ENCODE results near the gene CDC37L1.

The CDC37L1 gene

DNA sequence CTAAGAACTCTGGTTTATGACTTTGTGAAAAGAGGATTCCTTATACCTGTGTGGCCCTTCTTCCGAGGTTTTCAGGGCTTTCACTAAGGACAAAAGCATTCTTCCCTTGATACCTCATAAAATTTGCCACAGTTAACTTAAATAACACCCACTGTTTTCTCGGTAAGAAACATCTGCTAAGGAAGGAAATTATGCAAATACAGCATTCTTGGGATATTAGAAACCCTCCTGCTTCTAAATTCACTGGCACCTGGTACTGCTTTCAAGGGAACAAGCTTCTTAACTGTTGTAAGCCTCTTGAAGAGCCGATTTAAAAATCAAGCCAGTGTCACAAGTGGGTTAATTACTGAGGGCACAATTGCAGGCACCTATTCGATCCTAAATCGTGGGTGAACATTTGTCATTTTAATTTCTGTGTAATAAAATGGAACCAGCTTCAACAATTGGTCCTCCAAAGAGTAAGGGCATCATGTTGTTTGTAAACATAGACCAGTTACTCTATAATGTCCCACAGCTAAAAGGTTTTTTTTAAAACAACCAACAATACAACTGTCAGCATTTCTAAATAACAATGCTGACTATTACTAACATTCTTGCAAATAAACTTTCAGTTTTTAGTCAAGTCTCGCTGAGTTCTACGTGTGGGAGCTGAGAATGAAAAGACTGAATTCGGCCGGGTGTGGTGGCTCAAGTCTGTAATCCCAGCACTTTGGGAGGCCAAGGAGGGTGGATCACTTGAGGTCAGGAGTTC is 35.1 kb downstream of the CDC37L1 start:
- no peak for DNase-seq (ENCODE audit: low spot score)

DNA sequence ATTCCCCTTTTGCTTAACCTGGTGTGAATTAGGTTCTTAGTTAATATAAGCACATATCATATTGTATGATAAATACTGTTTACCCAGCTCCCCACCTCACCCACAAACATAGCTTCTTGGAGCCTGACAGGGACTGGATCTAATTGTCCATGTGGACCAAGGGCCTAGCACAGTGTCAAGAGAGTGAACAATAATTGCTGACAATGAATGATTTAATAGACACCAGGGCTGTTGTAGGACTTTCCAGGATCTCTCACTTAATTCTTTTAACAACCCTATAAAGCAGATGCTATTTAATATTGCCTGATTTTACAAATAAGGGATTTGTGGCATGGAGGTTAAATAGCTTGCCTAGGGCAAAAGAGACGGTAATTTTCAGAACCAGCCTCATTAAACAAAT is 36.8 kb downstream of the CDC37L1 start:
- DNase-seq (ENCODE audit: low spot score) = no peak

DNA sequence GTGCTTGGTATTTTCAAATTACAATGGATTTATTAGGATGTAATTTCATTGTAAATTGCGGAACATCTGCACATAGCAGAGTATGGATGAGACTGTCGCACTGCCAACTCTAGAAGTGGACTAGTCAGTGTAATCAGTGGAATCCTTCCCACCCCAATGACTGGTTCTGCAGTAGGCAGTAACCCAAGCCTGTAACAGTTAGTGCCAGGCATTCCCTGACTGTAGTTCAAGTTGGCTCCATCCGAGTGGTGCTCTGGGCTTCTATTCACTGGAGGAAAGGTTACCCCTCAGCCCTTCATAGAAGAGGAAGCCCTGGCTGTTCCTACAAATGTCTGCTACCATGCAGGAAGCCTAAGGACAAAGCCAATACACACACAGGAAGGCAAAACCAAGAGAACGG is 38.4 kb downstream of the CDC37L1 start:
- DNase-seq (ENCODE audit: low spot score) = no peak

DNA sequence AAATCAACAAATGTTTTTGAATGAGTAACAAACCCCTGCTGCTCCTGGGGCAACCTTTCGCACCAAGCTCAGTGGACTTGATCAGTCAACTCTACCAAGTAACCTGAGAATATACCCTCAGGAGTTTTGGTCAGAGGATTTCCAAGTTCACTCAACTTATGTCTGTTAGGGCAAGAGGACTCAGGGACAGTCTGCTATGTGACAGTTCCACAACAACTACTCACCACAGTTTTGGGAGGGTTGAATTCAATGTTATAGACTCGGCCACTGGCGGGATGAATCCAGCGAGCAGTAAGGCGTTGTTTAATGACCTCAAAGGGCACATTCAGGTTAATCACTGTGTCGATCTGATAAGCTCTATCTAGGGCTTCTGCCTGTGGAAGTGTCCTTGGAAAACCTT is 39.5 kb downstream of the CDC37L1 start:
- DNase-seq (ENCODE audit: low spot score) = no peak

DNA sequence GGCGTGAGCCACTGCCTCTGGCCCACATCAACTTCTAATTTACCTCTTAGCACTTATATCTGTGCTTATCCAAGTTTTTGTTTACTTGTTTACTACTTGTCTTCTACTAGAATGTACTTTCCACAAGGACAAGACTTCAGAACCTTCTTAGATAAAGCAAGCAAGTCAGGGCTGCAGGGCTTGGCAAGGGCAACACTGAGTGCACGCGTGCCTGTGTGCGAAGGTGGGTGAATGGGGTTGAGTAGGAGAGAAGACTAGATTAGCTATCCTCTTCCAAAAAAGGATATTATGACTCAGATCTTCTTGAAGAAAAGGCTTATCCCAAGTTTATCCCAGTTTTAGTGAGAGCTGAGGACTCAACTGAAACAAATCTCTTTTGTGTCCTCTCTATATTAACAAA is 42.4 kb downstream of the CDC37L1 start:
- no peak for DNase-seq (ENCODE audit: low spot score)

DNA sequence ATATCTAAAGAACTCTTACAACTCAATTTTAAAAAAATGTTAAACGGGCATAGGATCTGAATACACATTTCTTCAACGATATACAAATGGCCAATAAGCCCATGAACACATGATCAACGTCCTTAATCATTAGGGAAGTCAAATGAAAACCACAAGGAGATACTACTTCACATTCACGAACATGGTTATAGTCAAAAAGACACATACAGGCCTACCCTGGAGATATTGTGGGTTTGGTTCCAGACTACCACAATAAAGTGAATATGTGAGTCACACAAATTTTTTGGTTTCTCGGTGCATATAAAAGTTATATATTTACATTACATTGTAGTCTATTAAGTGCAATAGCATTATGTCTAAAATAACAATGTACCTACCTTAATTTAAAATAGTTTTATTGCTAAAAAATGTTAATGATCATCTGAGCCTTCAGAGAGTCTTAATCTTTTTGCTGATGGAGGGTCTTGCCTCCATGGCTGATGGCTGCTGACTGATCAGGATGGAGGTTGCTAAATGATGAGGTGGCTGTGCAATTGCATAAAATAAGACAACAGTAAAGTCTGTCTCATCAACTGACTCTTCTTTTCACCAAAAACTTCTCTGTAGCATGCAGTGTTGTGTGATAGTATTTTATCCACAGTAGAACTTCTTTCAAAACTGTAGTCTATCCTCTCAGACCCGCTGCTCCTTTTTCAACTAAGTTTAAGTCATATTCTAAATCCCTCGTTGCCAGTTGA is 46.5 kb downstream of the CDC37L1 start:
- DNase-seq (ENCODE audit: low spot score) = no peak

DNA sequence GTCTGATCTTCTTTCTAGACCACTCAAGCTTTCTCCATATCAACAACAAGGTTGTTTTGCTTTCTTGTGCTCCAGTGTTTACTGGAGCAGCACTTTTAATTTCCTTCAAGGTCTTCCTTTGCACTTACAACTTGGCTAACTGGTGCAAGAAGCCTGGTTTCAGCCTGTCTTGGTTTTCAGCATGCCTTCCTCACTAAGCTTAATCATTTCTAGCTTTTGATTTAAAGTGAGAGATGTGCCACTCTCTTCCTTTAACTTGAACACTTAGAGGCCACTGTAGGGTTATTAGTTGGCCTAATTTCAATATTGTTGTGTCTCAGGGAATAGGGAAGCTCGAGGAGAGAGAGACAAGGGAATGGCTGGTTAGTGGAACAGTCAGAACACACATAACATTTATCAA is 48.2 kb downstream of the CDC37L1 start:
- no peak for DNase-seq (ENCODE audit: low spot score)

DNA sequence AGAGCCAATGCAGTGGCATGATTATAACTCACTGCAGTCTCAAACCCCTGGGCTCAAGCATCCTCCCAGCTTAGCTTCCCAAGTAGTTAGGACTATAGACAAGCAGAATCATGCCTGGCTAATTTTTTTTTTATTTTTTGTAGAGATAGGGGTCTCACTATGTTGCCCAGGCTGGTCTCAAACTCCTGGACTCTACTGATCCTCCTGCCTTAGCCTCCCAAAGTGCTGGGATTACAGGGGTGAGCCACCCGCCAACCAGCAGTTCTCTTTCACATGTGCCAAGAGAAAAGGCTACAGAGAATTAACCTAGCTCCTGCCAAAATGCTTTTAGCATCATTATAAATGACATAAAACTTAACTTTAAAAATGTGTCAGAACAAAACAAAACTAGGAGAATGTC is 53.5 kb downstream of the CDC37L1 start:
- no peak for DNase-seq (ENCODE audit: low spot score)

DNA sequence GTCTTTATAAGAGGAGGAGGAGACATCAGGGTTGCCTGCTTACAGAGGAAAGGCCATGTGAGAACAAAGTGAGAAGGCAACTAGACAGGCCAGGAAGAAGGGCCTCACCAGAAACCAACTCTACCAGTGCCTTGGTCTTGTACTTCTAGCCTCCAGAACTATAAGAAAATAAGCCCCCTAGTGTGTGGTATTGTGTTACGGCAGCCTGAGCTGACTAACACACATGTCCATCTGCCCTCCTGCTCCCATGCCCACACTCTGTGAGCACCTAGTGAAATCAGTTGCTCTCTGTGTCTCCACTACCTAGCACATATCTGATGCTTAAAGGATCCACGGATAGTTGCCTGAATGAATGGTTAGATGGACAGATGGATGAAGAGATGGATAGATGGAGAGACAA is 54.8 kb downstream of the CDC37L1 start:
- DNase-seq (ENCODE audit: low spot score) = no peak

DNA sequence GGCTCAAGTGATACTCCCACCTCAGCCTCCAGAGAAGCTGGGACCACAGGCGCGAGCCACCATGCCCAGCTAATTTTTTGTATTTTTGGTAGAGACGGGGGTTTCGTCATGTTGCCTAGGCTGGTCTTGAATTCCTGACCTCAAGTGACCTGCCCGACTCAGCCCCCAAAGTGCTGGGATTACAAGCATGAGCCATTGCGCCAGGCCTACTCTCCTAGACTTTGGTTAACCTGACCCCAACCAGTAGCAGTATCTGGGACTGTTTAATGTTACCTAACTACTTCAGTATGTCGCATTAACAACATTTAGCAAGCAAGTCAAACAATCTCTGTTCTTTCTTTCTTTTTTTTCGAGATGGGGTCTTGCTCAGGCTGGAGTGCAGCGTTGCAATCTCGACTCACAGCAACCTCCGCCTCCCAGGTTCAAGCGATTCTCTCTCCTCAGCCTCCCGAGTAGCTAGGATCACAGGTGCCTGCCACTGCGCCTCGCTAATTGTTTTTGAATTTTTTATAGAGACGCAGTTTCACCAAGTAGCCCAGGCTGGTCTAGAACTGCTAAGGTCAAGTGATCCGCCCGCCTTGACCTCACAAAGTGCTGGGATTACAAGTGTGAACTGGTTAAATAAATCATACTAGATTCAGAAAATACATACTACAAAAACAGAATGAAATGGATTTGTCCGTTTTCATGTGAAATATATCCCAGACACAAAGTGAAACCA is 59.7 kb downstream of the CDC37L1 start:
- no peak for DNase-seq (ENCODE audit: low spot score)

DNA sequence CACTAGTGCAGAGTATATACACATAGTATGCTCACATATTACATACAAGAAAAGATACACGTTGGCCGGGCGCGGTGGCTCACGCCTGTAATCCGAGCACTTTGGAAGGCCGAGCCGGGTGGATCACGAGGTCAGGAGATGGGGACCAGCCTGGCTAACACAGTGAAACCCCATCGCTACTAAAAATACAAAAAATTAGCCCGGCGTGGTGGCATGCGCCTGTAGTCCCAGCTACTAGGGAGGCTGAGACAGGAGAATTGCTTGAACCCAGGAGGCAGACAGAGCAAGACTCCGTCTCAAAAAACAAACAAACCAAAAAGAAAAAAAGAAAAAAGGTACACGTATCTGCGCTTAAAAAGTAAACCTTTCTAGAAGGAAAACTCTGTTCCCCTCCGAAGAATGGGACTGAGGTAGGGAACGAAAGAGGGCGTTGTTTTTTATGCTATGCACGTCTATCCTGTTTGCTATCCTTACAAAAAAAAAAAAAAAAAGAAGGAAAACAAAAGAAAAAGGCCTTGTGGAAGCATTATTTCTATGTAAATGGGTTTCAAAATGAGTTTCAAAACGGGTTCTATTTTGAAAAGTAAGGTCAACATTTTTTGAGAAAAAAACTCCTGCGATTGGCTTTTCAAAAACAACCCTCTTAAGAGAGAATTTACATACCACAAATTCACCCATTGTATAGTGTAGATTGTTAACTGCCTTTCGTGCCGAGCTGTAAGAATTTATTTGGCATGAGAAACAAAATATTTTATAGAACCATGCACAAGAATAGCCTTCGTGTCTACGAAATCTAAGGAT is 60.4 kb downstream of the CDC37L1 start:
- DNase-seq (ENCODE audit: low spot score) = no peak

DNA sequence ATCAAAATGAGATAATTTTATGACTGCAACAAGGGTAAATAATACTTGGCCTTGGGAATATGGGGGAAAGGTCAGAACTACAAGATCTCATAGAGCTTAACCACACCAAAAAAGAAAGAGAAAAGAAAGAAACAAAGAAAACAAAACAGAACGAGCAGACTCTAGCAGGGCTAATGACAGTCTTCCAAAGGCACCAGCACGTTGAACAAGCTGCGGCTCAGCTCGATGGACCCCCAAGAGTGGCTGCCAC is 60.9 kb downstream of the CDC37L1 start:
- no peak for DNase-seq (ENCODE audit: low spot score)

DNA sequence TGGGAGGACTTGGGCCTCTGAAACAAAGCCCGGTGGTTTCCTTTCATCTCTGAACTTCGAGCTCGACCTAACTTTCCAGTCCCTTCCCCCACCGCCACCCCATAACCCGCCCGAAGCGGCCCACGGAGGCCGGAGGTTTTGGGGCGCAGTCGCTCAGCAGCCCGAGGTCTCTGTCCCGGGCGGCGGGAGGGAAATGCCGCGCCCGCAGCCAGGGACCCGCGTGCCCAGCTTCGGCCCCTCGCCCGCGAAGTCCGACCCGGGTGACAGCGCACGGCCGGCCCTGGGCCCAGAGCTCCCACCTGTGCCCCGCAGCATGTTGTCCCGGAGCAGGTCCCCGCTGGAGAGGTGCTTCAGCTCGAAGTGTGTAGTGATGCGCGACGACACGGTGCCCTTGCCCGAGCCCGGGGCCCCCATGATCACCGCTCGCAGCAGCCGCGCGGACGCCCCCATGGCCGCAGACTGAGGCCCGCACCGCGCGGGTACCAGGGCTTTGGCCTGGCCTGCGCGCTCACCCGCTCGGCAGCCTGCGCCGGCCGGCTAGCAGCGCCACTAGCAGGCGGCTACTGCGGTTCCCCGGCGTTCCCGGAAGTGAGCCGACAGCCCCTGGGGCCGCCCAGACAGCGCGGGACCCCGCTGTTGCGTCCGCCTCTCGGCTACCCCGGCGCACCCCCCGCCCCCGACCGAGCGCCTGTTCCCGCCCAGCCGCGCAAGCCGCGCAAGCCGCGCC is 61.4 kb downstream of the CDC37L1 start, which contains the start of gene AK3:
Gene AK3 (minus strand): TSS at position 565 of the 727 bp plus-strand sequence. CDS start 115 bp downstream, at position 450.
- DNase-seq (ENCODE audit: low spot score) = peak; percentile 80

DNA sequence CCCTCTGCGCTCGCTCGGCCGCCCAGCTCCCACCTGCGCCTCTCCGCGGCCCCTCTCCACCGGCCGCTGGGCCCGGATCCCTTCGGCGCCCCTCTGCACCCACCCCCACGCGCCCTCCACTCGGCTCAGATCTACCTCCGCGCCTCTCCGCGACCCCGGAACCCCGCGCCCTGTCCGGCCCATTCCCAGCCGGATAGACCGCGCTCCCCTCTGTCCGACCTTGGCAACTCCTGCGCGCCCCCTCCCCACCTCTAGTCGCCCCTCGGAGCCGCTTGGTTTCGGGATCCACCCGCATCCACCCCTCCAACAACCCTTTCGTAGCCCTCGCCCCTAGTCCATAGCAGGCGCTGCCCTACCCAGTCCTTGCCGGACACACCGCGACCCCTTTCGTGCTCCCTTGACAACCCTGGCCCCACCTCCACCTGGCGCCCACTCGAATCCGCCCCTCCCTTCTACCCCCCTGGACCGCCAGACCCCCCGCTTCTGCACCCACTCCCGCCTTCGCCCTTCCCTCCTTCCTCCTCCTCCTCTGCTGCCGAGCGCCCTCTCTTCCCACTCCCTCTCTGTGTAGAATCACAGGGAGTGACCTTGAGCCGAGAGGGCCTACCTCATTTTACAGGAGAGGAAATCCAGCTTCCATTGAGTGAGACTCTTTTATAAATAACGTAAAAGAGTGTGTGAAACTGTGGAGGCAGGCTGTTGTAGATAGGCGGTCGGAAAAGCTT is 62.2 kb downstream of the CDC37L1 start:
- no peak for DNase-seq (ENCODE audit: low spot score)

DNA sequence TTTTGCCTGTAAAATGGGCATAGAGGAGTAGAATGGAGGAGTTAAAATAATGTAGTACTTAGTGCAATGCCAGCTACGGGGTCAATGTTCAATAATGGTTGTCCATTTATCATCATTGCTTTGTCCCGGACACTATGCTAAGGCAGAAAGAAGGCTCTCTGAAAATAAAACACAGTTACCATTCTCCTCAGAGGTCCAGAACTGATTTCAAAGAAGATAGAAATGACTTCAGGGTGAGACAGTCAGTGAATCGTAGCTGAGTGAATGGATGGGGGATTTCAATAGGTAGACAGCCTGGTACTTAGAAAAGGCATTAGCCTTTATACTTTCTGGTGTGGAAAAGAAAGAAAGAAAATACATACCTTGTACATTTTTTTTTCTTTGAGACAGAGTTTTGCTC is 62.9 kb downstream of the CDC37L1 start:
- no peak for DNase-seq (ENCODE audit: low spot score)

DNA sequence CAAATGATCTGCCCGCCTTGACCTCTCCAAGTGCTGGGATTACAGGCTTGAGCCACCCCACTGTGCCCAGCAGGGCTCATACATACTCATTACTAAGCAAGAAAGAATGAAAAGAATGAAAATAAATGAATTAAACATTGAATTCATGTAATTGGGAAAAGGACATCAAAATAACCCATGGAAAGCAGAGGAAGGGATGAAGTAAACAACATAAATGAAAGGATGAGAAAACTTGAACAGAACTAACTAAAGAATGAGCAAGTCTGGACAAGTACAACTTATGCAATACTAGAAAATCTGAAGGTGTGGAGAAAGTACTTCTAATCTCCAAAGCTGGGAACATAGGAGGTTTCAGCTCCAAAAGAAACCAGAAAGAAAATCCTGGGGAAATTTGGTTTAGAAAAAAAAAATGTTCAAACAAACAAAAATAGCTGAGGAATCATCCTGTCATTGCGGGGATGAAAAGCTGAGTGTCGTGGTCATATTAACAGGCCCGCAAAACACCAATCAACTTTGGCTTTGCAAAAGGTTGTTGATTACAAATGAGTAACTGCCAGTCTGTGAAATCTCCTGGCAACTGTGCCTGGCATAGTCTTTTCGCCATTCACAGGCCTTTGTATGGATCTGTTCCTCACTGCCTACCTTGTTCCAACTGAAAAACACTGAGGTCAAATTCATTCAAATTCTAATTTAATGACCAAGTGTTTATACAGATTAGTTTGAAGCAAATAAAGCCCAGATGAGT is 63.9 kb downstream of the CDC37L1 start:
- DNase-seq (ENCODE audit: low spot score) = no peak

DNA sequence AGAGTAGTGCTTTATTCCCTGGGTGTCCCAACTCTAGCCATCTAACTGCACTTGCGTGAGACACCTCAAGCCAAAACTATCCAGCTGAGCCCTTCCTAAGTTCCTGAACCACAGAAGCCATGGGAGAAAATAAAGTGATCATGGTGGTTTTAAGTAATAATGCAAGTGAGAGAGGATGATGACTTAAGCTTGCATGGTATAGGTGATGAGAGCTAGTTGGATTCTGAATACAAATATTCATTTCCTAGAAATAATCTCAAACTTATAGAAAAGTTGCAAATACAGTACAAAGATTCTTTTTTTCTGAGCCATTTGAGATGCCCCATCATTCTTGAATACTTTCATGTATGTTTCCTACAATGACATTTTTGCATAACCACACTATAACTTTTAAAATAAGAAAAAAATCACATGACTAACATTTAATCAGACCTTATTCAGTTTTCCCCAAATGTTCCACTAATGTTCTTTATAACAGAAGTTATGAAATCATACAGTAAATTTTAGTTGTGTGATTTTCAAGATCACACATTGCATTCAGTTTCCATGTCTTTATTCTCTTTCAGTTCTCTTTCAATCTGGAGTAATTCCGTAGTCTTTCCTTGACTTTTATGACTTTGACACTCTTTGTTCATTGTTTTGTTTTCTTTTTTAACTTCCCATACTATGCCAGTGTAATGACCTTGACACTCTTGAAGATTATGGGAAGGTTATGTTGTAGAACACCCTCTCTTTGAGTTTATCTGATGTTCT is 67.1 kb downstream of the CDC37L1 start:
- no peak for DNase-seq (ENCODE audit: low spot score)

DNA sequence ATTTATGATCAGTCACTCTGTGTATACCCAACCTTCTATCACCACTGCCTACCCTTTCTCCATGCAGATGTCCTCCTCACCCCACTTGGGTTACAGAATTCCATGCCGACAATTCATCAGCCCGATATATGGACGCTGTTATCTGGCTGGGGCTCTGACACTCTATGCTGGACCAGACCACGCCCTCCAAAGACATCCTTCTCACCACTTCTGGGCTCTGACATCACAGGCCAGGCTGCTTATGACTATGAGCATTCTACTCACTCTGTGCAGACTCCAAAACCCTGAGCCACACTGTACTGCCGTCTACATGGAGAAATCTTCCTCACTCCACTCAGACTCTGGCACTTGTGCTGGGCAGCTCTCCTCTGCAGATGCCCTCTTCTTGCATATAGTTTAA is 69.2 kb downstream of the CDC37L1 start:
- no peak for DNase-seq (ENCODE audit: low spot score)

DNA sequence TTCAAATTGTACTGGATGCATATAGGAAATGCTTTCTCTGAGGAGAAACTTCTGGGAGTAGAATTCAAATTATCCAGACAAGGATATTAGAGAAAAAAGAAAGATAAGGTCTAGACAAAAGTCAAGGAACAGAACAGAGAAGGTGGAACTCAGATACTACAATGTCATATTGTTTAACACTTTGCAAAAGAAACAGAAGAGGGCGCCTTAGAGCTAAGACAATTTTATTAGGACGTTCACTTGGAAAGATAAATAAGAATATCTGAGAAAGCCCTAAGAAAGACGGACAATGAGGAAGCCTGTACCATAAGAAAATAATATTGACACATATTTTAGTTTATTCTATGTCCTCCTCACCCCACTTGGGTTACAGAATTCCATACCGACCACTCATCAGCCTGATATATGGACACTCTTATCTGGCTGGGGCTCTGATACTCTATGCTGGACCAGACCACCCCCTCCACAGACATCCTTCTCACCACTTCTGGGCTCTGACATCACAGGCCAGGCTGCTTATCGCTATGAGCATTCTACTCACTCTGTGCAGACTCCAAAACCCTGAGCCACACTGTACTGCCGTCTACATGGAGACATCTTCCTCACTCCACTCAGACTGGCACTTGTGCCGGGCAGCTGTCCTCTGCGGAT is 70.8 kb downstream of the CDC37L1 start:
- DNase-seq (ENCODE audit: low spot score) = no peak

All from HuH-7 (cell line).